Psoas muscle (tissue), 8 donors: ENCODE data around the gene C5orf46. TPM values are rescaled to one million over a fixed set of nuclear protein-coding genes. Genes with fewer than 3 reads are reported as not detected.
"Not testable (repeated sequence)": the region's sequence is repeated elsewhere in the genome, so short reads cannot be mapped to it uniquely, and the experiment has no call there.

Experiments
- ATAC-seq, 4 donors: fragments of 200-7000 bp; cut with Tn5 transposase; one replicate each; pipeline ENCODE4 v1.9.1; 2020; ENCODE audit warnings: moderate library complexity in 3 of 4, mild to moderate bottlenecking in 2 of 4
- DNase-seq, 2 donors: peaks; one replicate each; pipeline ENCODE4 v3.0.0-alpha.2; 2020
- H3K27ac ChIP-seq: fragments of 200-600 bp; one replicate; pipeline ENCODE4 v1.8.0; 2022
- H3K27me3 ChIP-seq, 3 donors: fragments of 200-600 bp in 1 of 3; one replicate each; pipeline versions ENCODE4 v1.6.1 to v1.8.0; 2013 to 2022; ENCODE audit warnings: low read length in 2 of 3, mild to moderate bottlenecking in 2 of 3, moderate library complexity in 1 of 3; ENCODE audit not compliant: insufficient read depth in 3 of 3
- H3K36me3 ChIP-seq, 2 donors: fragments of 200-600 bp in 1 of 2; one replicate each; pipeline versions ENCODE4 v1.6.1 to v1.8.0; 2013 to 2022; ENCODE audit warnings: low read depth in 1 of 2, mild to moderate bottlenecking in 1 of 2, moderate library complexity in 1 of 2; ENCODE audit not compliant: insufficient read depth in 1 of 2
- H3K4me1 ChIP-seq: fragments of 200-600 bp; one replicate; pipeline ENCODE4 v1.8.0; 2022
- H3K4me3 ChIP-seq: fragments of 200-600 bp; one replicate; pipeline ENCODE4 v1.8.0; 2022; ENCODE audit warnings: mild to moderate bottlenecking
- H3K9me3 ChIP-seq: fragments of 200-600 bp; one replicate; pipeline ENCODE4 v1.8.0; 2022
- WGBS, 3 donors: extraction: QIAGEN DNeasy Blood & Tissue Kit; methylation state at CpG; one replicate each; pipeline versions ENCODE4 v1.1.6 to v1.1.7; 2013; 5-methylcytosine and 5-hydroxymethylcytosine counted together
- intact Hi-C, 2 donors: fragments of 100-400 bp; cut with DNase I; formaldehyde crosslinking; loops; one replicate each; pipeline versions ENCODE4 v1.11.0 to v1.14.2; 2022
- long read RNA-seq, 2 donors: library from polyadenylated mRNA; unstranded; transcript quantifications; one replicate each; pipeline ENCODE4 v2.0.0, GENCODE V29; 2021
- polyA plus RNA-seq, 3 donors: library from polyadenylated mRNA; stranded (reverse); fragments of 200-250 nt; gene quantifications; one replicate each; pipeline ENCODE4 v1.2.3, GENCODE V29; 2013
- total RNA-seq, 4 donors: library from RNA; stranded (reverse); fragmentation: NEBNext Ultra II Directional in 2 of 4; extraction: Animal tissue kit (Norgen Biotek cat#: 25700) in 2 of 4; gene quantifications; one replicate each; pipeline versions ENCODE4 v1.2.1 to v1.2.4, GENCODE V29; 2021 to 2023
- TF ChIP-seq, protein P1 (sequence below): fragments of 200-600 bp; IDR thresholded peaks from one replicate; pipeline ENCODE4 v1.8.0; 2022; ENCODE audit warnings: antibody characterized with exemption
- donor health status: healthy with polysubstance abuse.
- donor health status: DM: no; HTN: no; CAD: no; lungs with moderate emphysema.
- donor health status: Bipolar disorder and iron deficiency.
- donor health status: healthy.
- donor health status: DM: yes; HTN: yes; CAD: no.
- donor health status: DM: no; HTN: no; CAD: no.
- donor health status: DM: no; HTN: no; CAD: no.
- donor health status: DM: yes; HTN: yes; CAD: no.

The C5orf46 gene
- not detected for total RNA-seq
- polyA plus RNA-seq, result not detected
- long read RNA-seq, donor 1, result 0 reads
- long read RNA-seq, donor 2, result 0 reads

GRCh38 chr5:147906326-147907095 lies at the start of gene C5orf46:
C5orf46 (minus strand) TSS chr5:147906538; CDS start chr5:147906501, 37 bp downstream.
- ATAC-seq, result no peak
- no peaks in the 10 kb centered on the region for H3K4me1 ChIP-seq
- 59 to 62% (median 60%) methylated on average over 8 of the region's 8 CpGs for whole genome bisulfite sequencing, 3 donors
- H3K4me3 ChIP-seq, result no peak within 1 kb of the TSS
- TF ChIP-seq, protein P1, sequence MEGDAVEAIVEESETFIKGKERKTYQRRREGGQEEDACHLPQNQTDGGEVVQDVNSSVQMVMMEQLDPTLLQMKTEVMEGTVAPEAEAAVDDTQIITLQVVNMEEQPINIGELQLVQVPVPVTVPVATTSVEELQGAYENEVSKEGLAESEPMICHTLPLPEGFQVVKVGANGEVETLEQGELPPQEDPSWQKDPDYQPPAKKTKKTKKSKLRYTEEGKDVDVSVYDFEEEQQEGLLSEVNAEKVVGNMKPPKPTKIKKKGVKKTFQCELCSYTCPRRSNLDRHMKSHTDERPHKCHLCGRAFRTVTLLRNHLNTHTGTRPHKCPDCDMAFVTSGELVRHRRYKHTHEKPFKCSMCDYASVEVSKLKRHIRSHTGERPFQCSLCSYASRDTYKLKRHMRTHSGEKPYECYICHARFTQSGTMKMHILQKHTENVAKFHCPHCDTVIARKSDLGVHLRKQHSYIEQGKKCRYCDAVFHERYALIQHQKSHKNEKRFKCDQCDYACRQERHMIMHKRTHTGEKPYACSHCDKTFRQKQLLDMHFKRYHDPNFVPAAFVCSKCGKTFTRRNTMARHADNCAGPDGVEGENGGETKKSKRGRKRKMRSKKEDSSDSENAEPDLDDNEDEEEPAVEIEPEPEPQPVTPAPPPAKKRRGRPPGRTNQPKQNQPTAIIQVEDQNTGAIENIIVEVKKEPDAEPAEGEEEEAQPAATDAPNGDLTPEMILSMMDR, result no peak
- intact Hi-C loops, result no loop called here
- no peak within 1 kb of the TSS for H3K27ac ChIP-seq
- H3K27me3 ChIP-seq, result no peaks in the 10 kb centered on the region
- no peaks in the 10 kb centered on the region for H3K9me3 ChIP-seq
- no peaks in the 10 kb centered on the region for H3K36me3 ChIP-seq
- no peak for DNase-seq

DNA sequence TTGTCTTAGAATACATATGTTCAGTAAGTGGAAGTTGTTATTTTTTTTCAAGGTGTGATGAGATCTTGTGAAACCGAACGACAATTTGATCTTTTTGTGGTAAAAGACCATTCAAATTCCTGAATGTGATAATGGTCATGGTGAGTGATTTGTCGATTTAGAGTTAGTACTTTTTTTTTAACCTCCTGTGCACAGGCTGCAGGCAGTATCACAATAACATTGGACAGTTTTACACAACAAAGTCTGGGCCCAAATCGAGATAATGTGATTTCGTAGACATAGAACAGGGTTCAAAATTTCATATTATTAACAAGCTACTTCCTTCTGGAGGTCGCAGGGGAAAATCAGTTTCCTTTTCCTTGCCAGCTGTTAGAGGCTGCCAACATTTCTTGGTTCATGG lies 48.6 kb upstream of the C5orf46 start:
- no peak for ATAC-seq
- DNase-seq, result no peak
- no peaks in the 10 kb centered on the region for H3K36me3 ChIP-seq
- H3K27me3 ChIP-seq, result no peaks in the 10 kb centered on the region
- TF ChIP-seq, protein P1, result no peak
- no peak overlapping the region for H3K27ac ChIP-seq
- no peak overlapping the region for H3K4me3 ChIP-seq
- WGBS, 3 donors, result 37 to 54% (median 44%) methylated on average over 6 of the region's 6 CpGs
- intact Hi-C loops, result loop anchor here in 1 of 2 donors (10.0 kb wide), 1 partner anchor 140 kb away; no protein-coding TSS in a partner anchor
- H3K4me1 ChIP-seq, result no peaks in the 10 kb centered on the region
- H3K9me3 ChIP-seq, result no peaks in the 10 kb centered on the region

GRCh38 chr5:147949711-147950573 lies 43.6 kb upstream of the C5orf46 start:
- no peaks in the 10 kb centered on the region for H3K4me1 ChIP-seq
- ATAC-seq, result peak in 1 of 4 donors; percentile 41
- intact Hi-C loops, result loop anchor here in 1 of 2 donors (10.0 kb wide), 1 partner anchor 145 kb away; no protein-coding TSS in a partner anchor
- TF ChIP-seq, protein P1, result peak; percentile 56
- 63 to 74% (median 69%) methylated on average over 2 of the region's 2 CpGs for WGBS, 3 donors
- no peaks in the 10 kb centered on the region for H3K36me3 ChIP-seq
- H3K27me3 ChIP-seq, result no peaks in the 10 kb centered on the region
- no peak overlapping the region for H3K27ac ChIP-seq
- H3K4me3 ChIP-seq, result no peak overlapping the region
- H3K9me3 ChIP-seq, result no peaks in the 10 kb centered on the region
- DNase-seq, result no peak

DNA sequence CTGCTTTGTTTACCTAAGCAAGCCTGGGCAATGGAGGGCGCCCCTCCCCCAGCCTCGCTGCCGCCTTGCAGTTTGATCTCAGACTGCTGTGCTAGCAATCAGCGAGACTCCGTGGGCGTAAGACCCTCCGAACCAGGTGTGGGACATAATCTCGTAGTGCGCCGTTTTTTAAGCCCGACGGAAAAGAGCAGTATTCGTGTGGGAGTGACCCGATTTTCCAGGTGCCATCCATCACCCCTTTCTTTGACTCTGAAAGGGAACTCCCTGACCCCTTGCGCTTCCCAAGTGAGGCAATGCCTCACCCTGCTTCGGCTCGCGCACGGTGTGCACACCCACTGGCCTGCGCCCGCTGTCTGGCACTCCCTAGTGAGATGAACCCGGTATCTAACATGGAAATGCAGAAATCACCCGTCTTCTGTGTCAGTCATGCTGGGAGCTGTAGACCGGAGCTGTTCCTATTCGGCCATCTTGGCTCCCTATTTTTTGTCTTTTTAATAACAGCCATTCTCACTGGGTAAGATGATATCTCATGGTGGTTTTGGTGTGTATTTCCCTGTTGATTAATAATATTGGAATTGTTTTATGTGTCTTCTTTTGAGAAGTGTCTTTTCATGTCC lies 40.4 kb upstream of the C5orf46 start:
- H3K27ac ChIP-seq, H3K36me3 ChIP-seq, H3K9me3 ChIP-seq, H3K4me1 ChIP-seq, ATAC-seq, H3K27me3 ChIP-seq, DNase-seq, H3K4me3 ChIP-seq, intact Hi-C loops: not testable (repeated sequence)
- WGBS, 3 donors, result 88 to 92% (median 90%) methylated on average over 22 to 25 of the region's 25 CpGs
